8988T (cell line): ENCODE results near the gene SLC39A11.

Source experiments
- DNase-seq: peaks from one replicate; pipeline ENCODE4 v3.0.0; 2011

Gene SLC39A11

DNA sequence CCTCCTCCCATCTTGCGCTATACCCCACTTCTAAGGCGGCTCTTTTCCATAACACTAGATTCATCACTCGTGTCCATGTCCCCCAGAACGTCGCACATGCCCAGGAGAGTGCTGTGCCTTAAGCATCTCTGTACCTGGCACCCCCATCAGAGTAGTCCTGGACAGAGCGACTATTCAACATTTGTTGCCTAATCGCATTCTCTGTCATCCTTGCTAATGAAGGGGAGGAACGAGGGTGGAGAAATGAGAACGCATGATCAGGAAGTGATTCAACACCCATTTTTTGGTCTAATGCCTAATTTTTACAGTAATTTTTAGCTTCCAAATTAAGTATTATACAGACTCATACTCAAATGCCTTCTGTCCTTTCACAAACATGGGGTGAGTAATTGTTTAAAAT, 53.2 kb downstream of the SLC39A11 start:
- no peak for DNase-seq

DNA sequence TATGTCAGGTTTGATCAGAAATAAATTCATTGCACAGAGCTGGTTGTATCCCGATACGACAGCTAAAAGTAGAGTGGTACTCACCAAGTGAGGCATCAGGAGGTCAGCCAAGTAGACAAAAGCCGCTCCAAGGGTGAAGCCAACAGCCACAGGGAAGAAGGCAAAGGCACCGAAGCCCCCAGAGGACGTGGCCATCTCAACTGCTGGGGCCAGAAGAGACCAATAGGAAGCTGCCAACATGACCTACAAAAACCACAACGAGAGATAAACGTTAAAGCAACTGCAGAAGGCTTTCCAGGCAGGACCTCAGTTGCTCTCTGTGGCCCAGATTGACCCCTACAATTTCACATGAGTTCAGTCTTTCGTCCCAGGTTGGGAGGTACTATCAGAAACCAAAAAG, 61.0 kb downstream of the SLC39A11 start:
- no peak for DNase-seq

DNA sequence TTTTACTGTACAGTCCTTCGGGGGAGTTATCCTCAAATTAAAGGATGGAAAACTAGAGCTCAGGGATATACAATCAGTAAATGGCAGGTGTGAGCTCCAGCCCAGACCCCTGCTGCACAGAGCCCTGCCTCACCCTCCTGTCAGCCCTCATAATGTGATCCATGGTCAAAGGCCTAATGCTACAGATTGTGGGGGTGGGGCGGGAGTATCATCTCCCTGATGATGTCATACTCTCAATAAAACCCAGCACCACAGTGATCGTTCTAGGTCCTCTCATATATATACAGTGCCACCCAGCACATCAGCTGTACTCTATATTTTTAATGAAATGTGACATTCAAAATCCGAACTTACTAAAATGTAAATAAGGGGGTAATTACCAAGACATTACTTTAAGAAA, 61.5 kb downstream of the SLC39A11 start:
- no peak for DNase-seq

DNA sequence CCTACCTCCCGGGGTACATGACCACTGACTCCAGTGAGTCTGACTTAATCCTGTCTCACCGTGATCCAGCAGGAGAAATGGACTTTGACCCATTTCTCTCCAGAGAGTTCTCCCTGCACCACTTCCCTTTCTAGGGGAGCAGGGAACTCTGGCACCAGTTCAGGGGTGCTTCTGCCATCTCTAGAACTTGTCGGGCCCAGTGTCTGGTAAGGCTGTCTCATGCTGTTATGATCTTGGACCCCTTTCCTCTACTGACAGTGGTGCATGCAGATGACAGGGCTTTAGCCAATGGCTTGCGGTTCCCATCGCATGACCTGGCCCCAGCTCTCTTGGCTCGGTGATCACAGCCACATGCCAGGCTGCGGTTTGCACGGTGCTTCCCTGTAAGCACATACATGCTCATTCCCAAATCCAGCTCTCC, 62.0 kb downstream of the SLC39A11 start:
- DNase-seq, result no peak

DNA sequence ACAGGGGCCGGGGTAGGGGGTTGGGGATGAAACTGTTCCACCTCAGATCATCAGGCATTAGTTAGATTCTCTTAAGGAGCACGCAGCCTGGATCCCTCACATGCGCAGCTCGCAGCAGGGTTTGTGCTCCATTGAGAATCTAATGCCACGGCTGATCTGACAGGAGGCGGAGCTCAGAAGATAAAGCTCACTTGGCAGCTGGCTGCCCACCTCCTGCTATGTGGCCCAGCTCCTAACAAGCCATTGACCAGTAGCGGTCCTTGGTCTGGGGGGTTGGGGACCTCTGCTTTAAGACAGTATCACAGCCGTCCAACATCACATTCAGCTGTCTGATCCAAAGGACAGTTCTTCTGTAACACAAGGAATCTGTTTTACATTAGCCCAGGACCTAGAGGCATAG, 62.5 kb downstream of the SLC39A11 start:
- no peak for DNase-seq

DNA sequence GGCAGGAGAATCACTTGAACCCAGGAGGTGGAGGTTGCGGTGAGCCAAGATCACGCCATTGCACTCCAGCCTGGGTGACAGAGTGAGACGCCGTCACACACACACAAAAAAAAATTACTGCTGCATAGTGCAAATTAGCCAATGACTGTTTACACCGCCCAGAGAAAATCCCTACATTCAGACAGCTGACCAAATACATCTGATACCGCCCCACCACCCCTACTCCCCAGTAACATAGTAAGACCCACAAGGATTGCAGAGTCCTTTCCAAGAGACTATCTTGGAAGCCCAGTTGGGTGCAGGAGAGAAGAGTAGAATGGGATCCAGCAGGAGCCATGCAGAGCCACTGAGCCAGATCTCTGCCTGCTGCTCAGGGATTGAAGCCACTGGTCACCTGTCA, 63.5 kb downstream of the SLC39A11 start:
- DNase-seq, result no peak

DNA sequence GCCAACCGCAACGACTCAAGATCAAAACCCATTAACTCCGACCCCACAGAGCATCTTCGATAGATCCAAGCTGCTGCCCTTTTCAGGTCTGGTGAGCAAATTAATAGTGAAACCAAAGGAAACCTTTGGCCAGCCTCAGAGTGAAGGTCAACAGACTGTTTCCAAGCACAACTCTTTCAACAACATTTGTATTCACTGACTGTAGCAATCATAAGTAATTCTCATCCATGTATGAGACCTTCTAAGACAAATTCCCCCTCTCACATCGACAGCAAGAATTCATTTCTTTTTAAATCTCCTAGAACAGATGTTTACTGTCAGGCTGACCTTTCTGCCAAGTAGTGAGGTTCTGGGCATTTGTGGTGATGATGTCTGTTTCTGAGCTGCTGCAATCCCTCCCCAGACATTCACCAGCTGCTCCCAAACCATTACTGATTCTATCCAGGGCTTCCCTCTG, 64.2 kb downstream of the SLC39A11 start:
- no peak for DNase-seq

DNA sequence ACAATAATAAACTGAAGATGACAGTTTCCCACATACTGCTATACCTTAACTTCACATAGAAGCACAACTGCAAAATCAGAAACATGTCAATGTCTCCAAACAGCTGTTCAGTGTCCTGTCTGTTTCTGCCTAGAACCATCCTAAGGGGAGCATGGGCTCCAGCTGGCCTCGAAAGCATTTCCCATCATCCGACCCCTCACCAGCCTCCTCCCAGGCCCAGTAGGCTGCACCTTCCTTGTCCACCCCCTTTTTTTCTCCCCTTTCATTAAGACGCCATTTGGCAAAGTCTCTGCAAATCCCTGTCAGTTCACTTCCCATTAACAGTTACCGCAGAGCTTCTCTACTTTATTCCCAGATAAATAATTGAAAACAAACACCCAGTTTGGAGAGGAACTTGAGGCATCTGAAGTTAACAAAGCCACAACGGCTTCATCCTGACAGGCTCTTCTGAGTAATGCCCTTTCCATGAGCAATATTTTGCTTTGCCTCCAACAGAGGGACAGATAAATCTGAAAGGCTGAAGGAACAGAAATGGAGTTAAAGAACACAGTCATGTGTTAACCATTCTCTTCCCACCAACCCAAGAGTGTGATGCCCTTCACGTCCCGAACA, 65.3 kb downstream of the SLC39A11 start:
- DNase-seq, result no peak

DNA sequence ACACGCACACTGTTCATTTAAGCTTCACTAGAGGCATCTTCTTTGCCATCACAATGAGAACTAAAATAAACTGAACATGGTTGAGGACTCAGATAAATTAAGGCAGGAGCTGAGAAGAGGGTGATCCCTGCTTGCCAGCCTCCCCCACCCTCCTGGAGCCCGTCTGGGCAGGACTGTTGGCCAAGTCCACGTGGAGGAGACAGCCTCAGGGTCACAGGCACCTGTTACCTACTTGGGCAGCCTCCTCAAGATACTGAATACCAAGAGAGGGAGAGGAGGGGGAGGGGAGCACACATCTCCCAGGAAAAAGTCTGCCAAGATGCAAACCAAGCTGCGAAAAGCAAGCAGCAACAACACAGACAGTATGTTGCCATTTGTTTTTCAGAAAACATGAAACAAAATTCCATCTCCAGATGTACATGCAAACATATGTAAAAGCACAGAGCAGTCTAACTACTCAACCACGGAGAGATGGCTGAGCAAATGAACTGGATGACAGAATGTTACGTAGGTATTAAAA, 67.4 kb downstream of the SLC39A11 start:
- DNase-seq, result no peak

DNA sequence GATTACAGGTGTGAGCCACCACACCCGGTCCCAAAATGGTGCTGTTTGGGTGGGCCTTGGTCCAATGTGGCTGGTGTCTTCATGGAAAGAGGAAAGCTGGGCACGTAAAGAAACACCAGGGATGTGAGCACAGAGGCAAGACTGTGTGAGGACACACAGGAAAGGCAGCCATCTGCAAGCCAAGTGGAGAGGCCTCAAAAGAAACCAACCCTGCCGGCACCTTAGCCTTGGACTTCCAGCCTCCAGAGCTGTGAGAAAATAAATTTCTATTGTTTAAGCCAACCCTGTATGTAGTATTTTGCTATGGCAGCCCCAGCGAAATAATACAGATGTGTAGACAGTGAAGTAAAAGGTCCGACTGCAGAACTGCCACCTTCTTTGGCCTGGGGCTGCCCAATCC, 68.7 kb downstream of the SLC39A11 start:
- no peak for DNase-seq

DNA sequence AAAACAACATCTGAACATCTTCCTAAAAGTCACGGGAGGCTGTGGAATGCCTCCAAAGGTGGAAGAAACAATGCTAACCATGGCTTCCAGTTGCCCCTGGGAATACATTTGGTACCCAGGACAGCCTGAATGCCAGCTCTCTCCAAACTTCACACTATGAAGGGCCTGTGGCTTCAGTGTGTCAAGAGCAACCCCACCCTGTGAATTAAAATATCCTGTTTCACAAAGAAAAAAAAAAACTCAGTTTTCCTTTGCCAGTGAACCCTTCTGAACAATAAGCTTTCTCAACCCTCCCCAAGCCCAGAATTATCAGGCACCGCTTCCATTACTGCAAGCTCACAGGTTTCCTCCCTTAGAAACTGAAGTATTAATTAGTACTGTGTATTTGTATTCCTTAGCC, 69.8 kb downstream of the SLC39A11 start:
- no peak for DNase-seq

DNA sequence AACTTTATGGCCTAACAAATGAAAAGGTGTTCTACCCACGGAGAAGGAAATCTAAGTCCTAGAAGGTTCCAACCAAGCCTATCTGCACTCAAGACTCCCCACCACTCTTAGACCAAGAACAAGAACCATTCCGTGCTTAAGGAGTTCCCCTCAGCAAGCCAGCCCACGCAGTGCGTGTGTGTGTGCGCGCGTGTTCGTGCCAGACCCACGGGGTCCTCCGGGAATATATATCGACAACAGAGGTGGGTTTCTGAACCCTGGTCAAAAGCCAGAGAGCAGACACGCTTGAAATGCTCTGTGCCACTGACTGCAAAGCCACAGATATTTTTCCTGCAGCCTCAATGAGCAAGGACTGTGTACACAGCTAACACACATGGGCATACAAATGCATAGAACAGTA, 70.7 kb downstream of the SLC39A11 start:
- DNase-seq, result no peak

DNA sequence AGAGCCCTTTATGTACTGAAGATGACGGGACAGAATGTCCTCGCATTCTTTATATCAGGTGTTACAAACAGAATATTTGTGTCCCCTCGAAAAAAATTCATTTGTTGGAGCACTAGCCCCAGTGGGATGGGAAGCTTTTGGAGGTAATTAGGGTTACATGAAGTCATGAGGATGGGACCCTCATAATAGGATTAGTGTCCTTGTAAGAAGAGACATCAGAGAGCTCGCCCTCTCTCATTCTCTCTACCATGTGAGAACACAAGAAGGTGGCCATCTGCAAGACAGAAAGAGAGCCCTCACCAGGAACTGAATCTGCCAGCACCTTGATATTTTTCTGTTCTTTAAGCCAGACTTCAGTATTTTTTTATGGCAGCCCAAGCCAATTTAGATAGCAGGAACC, 72.4 kb downstream of the SLC39A11 start:
- no peak for DNase-seq

DNA sequence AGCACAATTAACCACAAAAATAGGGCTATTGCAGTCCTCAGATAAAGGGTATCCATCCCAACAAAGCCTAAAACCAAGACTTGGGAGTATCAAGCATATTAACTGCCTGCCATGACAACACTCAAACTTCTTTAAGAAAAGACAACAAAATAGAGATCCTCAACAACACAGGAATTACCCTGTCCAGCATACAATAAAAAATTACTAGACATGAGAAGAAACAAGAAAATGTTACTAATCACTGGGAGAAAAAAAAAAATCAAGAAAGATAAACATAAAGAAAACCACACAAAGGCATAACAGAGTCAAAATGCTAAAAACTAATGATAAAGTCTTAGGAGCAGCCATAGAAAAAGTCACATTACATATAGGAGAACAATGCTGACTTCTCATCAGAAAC, 73.9 kb downstream of the SLC39A11 start:
- no peak for DNase-seq

DNA sequence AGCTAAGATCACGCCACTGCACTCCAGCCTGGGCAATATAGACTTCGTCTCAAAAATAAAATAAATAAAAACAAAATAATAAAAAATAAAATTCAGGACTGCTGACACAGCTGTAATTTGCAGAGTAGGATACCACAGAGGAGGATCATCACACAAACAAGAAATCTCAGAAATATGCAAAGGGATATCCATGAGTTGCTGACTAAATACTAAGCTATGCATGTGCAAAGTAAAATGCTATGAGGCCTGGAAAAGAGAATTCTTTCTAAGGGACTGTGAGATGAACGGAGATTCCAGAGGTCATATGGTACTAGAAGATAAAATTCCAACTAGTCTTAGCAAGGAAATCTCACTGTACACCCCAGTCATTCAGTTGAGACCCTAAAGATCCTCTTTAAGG, 74.8 kb downstream of the SLC39A11 start:
- peak; percentile 18 for DNase-seq

DNA sequence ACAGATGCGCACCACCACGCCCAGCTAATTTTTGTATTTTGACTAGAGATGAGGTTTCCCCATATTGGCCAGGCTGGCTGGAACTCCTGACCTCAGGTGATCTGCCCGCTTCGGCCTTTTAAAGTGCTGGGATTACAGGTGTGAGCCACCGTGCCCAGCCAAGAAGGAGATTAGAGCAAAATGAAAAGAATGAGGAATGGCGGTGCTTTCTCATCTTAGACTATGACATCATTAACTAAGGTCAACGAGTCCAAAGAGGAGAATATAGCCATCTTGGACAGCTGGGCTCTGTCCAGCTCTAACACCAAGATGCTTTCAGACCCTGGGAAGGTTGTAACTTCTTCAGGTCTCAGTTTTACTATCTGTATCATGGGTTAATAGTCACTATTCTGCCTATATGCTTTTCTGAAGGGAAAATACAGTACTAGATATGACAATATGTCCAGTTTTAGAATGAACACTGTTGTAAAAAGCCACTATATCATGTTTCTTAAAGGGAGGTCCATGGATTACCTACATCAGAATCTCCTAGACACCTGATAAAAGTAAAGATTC, 76.7 kb downstream of the SLC39A11 start:
- no peak for DNase-seq

DNA sequence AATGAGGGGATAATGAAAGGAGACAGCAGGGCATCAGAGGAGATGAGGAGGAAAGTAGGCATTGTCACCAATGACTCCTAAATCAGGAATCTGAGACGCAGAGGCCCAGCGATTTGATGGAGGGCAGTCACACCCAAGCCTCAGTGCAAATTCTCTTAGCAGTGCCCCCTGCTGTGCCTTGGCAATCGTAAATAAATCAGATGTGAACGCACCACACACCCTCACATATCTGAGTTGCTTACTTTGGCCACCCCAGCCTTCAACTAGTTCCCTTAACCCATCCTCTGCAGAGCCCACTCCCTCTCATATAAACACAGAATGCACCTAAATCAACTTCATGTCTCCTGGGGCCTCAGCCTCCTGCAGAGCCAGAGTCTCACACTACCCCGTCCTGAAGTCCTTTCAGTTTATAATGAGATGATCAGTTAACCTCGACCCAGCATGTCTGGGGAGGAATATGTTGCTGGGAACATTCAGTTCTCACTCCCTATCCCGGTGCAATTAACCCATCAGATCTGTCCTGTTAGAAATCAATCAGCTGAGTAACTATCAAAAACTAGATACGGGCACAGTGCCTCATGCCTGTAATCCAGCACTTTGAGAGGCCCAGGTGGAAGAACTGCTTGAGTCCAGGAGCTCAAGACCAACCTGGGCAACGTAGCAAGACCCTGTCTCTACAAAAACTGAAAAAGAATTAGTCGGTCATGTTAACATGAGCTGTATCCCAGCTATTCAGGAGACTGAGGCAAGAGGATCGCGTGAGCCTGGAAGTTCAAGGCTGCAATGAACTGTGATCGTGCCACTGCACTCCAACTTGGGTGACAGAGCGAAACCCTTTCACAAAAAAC, 78.4 kb downstream of the SLC39A11 start:
- DNase-seq, result peak; percentile 29

DNA sequence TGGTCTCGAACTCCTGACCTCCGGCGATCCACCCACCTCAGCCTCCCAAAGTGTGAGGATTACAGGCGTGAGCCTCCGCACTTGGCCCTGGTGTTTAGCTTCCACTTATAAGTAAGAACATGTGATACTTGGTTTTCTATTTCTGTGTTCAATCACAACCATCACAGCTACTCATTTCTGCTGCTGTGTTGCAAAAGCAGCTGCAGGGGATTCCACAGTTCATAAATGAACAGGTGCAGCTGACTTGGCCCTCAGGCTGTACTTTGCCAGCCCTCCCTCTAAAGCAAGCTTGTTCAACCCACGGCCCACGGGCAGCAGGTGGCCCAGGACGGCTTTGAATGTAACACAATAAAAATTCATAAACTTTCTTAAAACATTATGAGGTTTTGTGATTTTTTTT, 79.2 kb downstream of the SLC39A11 start:
- no peak for DNase-seq

DNA sequence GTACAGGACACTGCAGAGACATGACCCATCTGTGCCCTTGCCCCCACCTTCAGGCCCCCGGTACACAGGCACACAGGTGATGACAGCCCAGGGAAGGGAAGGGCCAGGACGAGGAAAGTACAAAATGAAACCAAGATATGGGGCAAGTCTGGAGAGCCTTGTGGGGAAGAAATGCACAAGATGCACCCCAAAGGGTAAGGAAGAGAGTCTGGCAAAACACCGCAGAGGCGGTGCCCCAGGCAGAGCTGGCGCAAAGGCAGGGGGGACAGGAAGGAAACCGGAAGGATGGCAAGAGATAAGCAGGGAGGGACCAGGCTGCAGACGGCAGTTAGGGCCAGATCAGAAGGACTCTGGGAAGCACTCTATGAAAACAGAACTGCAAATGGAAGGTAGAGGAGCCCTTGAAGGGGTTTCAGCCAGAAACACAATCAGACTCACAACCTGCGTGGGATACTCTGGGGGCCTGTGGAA, 81.4 kb downstream of the SLC39A11 start:
- no peak for DNase-seq

DNA sequence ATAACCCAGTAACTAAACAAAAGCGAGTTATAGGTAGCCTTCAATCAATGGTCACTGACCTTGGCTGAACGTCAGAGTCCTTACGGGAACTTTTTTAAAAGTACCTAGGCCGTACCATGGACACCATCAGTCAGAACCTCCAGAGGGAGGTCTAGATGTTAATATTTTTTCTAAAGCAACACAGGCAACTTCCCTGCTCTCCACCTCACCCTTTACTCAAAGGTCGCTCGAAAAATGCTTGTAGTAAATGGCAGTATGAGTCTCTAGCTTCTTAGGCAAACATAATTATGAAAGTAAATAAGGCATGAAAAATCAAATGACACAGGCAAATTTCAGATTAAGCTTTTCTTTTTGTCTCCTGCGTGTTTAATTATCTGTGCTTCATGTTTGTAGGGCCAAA, 82.1 kb downstream of the SLC39A11 start:
- DNase-seq, result no peak

DNA sequence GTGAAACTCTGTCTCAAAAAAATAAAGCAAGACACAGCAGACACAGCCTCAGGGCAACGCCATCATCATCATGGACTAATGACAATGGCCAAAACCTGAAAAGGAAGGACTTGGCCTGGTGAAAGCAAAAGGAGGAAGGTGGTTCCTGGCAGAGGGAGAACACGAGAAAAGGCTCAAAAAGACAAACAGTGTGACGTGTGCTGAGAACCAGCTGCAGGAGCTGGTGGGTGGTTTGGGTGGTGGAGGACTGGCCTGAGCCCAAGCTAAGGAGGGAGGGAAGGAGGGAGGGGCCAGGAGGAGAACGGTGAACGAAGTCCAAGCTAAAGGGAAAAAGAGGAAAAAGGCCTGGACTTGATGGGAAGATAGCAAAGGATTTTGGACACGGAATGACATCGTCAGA, 85.1 kb downstream of the SLC39A11 start:
- no peak for DNase-seq

DNA sequence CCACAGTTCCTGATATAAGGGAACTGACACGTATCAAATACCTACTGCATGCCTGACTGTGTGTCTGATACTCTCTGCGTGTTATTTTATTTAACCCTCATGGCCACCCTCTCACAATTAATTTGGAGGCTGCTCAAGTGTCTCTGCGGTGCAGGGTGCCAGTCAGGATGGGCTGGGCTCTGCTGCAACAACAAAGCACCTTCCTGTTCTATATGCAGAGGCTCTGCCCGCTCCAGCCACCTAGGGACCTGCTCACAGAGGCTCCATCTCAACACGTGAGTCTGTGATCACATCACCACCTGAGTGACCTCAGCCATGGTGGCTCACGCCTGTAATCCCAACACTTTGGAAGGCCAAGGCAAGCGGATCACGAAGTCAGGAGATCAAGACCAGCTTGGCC, 87.1 kb downstream of the SLC39A11 start:
- no peak for DNase-seq

DNA sequence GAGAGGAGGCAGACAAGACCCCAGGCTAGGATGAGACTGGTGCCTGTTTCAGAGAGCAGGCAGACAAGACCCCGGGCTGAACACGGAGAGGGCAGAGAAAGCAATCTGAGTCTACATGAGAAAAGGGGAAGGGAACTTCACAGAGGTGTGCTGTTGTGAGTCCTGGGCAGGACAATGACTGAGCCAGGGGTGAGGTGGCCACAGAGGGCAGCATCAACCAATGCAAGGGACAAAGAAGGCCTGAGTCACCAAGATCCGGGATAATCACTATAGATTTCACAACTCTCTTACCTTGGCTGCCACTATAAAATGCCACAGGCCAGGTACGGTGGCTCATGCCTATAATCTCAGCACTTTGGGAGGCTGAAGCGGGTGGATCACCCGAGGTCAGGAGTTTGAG, 89.0 kb downstream of the SLC39A11 start:
- DNase-seq, result no peak

DNA sequence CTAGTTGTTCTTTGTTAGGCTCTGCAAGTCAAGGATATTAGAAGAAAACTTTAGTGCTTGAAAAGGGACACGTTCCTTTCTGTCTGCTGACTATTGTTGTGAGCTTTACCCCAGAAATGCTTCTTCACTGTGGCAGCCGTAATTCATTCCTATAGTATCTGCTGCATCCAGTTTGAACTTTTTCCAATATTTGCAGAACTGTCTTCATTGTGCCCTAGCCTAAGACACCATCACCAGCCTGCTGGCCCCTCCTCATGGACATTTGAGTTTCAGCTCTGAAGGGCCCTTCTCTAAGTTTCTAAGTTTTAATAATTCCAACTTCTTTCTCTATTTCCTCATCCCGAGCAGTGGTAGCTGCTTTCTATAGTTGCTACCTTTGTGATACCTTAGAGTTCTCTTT, 91.7 kb downstream of the SLC39A11 start:
- DNase-seq, result no peak
